GM19025 (cell line): ENCODE data around the gene KRT80.
"Not testable (repeated sequence)": the region's sequence is repeated elsewhere in the genome, so short reads cannot be mapped to it uniquely, and the experiment has no call there.

Experiments used
- ATAC-seq: cut with Tn5 transposase; IDR thresholded peaks from one replicate; pipeline ENCODE4 v1.9.1; 2021; ENCODE audit warnings: mild to moderate bottlenecking, low read depth, moderate library complexity; ENCODE audit not compliant: unreplicated experiment

The KRT80 gene

DNA sequence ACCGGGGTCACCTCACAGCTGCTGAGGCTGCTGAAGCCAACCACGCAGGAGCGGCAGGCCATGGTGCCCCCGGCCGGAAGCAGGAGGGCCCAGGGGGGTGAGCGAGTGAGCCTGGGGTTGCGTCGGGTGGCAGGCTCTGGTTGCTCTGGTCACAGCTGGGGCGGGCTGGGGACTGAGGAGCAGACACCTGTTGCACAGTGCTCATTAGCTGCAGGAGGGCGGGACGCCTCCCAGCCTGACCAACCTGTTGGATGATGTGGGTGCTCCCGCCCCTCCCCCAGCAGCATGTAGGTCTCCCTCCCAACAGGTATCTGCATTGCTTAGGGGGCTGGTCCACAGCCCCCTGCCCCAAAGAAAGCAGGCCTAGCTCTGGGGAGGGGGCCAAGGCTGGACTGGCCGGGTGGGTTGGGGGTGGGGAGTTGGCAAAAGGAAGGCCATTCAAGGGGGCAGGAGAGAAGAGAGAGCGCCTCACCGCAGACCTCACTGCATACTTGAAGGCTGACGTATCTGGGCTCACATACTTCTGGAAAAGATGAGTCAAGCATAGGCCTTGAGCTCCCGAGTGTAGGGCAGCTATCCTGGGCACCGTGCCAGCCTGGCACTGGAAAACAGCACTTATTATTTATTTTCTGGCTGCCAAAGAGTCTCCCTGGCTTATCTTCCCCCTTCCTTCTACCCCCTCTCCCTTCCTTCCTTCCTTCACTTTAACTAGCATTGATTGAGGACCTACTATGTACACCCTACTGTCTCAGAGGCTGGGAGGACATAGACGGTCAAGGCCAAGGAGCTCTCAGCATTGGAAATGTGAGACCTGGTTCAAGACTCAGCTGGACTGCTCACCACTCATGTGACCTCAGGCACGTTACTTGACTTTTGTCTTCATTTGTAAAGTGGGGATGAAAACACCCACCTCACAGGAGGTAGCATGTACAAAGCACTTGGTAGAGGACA is at the start of gene KRT80:
TSS of gene KRT80 (minus strand) at position 174 of the 951 bp plus-strand sequence. CDS start at position 62, 112 bp downstream.
- ATAC-seq, result no peak

DNA sequence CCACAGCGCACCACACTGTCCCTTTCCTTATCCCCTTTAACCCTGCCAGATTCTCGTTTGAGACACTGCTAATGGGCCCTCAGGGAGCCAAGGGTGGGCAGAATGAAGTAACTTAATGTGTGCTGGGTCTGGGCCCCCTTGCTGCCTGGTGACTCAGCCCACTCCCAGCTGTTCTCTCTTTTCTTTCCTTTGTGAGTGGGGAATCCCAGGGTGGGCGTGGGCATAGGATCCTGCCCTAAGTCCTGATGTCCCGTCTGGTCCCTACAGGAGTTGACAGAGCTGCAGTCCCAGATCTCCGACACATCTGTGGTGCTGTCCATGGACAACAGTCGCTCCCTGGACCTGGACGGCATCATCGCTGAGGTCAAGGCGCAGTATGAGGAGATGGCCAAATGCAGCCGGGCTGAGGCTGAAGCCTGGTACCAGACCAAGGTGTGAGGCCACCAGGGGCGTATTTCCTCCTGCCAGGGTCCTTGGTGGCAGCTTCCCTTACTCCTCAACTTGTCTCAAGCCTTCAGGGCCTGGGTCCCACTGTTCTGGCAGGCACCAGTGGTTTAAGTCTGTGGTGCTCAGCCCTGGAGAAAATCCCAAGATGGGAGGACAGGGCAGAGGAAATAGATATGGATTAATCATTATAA is 49.5 kb upstream of the KRT80 start:
- no peak for ATAC-seq

DNA sequence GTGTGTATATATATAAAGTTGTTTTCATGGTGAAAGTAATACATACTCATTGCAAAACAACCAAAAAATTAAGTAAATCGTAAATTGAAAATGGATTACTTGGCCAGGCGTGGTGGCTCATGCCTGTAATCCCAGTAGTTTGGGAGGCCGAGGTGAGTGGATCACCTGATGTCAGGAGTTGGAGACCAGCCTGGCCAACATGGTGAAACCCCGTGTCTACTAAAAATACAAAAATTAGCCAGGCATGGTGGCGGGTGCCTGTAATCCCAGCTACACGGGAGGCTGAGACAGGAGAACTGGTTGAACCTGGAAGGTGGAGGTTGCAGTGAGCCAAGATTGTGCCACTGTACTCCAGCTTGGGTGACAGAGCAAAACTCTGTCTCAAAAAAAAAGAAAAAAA is 48.4 kb upstream of the KRT80 start:
- not testable (repeated sequence) for ATAC-seq

DNA sequence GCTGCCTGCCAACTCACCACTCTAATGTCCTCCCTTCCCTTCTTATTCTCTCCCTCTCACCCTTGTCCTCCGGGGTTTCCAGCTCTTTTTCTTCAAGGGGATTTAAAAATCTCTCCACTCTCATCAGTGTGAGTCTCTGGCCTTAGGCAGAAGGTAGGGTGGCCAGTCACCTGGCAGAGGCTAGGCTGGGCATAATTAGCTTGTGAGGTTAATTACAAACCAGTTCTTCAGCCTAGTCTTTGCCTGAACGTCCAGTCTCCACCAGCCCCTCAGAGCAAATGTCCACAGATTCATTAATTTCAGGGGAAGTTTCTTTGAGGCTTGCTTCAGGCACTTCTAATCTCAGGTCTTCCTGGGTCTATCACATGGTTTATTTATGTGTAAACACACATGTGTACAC is 48.0 kb upstream of the KRT80 start:
- ATAC-seq, result no peak

DNA sequence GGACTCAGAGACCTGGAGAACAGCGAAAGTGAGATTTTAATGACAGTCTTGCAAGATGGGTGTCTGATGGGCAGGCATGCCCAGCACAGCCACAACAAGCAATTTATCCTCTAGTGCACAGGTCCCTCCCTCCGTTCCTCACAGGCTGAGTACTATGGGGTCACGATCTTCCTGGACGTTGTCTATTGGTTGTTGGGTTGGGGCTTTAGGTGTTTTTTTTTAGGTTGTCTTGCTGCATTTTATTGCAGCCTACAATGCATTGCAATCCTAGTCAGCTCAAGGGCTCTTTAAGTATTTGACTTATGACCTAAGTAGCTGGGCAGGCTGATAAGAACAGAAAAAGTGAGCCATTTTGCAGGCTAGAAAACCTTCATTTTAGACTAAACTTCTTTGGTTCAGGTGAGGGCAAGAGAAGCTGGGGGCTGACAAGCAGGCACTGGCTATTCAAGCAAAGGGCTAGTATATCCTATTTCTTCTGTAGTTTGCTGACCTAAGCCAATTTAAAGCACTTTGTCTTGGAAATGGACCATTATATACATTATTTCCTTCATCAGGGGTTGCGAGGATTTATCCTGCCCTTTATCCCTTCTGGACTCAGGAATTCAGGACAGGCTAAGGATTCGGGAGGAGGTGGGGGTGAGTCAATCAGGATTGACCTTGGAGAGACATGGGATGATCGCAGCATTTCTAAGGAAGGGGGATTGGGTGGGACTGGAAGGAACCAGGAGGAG is 47.3 kb upstream of the KRT80 start:
- no peak for ATAC-seq

DNA sequence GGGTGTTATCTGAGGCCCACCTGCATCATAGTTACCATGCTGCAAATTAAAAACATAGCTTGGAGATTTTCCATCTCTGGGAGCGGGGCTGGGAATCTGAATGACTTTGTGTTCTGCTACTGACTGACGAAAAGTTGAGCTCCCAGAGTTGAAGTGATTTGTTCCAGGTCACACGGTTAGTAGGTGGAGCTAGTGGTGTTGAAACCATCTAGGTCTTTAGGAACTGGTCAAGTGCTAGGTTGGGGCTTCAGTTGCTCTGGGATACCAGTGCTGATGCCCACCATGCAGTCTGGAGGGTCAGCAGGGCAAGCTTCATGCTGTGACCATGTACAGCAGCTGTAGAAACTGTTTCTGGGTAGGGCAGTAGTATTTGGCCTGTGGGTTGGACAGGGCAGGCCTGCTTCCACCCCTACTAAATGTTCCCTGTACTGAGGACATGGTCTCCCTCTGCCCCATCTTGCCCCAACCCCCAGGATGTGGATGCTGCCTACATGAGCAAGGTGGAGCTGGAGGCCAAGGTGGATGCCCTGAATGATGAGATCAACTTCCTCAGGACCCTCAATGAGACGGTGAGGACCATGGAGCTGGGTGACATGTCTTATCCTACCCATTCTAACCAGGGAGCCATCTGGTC is 46.5 kb upstream of the KRT80 start:
- ATAC-seq, result no peak

DNA sequence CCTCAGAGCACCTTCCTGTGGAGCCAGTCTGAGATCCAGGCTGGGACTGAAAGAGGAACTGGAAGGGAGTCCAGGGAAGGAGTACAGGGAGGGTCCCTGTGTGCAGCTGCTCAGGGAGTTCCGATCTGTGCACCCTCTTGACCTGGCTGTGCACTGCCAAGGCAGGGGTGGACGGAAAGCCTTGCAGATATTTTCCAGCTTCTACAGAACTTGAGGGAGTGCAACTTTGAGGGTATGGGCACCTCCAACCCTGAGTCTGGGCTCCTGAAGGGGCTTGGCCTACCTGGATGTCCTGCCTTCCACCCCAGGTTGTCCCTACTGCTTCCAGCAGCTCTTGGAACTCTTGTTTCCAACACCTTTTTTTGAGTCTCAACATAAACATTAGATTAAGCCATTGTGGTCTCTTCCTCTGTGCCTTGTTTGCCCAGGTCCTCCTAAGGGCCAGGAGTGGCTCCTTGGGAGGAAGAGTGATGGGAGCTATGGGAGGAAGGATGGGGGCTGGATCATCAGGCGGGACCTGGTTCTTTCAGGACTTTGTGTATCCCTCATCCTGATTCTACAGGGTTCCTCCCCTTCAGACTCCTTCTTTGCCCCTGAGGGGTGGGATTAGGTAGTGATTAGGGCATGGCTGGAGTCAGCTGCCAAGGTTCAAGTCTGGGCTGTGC is 44.7 kb upstream of the KRT80 start:
- ATAC-seq, result no peak

DNA sequence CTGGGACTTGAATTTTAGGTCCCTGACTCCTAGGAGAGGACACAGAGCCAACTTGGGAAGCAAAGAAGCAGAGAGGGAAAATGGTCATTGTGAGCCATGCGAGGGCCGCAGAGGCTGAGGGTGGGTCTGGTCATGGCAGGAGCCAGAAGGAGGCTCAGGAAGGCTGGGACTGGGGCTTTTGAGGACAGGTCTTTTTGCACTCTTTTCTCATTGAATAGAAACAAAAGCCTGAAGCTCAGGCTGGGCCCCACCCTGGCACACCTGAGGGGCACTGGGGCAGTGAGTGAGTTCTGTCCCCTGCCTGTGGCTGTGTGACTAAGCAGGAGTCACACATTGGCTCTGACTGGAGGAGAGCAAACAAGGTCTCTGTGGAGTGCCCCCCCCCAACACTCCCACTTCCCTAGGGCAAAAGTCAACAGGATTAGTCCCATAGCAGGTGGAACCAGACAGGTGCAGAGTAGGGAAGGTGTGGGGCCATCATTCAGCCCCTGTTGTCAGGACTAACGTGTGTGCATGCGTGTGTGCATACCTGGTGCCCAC is 44.1 kb upstream of the KRT80 start:
- no peak for ATAC-seq

DNA sequence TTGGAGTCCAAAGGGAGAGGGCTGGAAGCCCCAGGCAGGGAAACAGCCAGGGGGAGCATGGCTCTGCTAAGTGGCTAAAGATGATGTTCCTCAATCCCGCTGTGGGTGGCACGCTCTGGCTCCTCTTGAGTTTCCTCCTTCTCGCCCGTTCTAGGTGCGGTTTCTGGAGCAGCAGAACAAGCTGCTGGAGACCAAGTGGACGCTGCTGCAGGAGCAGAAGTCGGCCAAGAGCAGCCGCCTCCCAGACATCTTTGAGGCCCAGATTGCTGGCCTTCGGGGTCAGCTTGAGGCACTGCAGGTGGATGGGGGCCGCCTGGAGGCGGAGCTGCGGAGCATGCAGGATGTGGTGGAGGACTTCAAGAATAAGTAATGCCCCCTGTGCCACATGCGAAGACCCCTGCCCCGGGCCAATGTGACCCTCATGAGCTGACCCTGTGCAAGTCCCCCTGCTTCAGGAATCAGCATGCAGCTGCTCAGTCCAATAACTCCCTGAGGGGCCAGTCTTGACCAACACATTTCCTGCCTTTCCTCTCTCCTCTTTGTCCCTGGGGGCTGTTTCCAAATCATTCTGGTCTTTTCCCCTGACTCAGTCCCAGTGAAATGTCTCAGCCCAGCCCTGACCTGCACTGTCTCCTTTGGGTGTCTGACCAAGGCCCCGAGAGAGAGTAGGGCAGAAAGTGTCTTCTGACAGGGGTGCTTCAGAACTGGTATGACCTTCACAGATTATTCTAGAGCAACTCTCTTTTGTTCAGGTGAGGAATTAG is 43.4 kb upstream of the KRT80 start:
- ATAC-seq, result no peak

DNA sequence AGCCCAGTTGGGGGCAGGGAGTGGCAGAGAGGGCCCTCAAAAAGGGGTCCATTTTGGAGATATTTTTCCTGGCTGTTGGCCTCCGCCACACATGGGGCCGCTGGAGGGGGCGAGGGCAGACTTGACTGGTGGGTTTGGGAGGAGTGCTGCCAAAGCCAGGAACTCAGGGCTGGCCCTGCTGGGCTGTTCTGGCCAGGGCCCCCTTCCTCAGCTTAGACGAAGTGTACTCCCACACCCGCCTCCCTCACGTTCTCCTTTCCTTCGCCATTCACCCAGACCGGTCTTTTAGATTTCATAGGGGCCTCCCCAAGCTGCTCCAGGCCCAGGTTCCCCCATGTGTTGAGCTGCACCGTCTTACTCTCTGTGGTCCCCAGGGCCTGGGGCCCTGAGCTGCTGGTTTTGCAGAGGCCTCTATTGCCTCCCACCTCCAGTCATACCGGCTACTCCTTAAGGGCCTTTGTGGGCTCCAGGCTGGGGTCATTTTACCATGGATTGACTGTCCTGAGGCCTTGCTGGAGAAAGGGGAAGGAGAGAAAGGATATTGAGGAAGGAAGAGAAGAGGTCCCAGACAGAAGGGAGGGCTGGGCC is 42.5 kb upstream of the KRT80 start:
- ATAC-seq, result no peak

DNA sequence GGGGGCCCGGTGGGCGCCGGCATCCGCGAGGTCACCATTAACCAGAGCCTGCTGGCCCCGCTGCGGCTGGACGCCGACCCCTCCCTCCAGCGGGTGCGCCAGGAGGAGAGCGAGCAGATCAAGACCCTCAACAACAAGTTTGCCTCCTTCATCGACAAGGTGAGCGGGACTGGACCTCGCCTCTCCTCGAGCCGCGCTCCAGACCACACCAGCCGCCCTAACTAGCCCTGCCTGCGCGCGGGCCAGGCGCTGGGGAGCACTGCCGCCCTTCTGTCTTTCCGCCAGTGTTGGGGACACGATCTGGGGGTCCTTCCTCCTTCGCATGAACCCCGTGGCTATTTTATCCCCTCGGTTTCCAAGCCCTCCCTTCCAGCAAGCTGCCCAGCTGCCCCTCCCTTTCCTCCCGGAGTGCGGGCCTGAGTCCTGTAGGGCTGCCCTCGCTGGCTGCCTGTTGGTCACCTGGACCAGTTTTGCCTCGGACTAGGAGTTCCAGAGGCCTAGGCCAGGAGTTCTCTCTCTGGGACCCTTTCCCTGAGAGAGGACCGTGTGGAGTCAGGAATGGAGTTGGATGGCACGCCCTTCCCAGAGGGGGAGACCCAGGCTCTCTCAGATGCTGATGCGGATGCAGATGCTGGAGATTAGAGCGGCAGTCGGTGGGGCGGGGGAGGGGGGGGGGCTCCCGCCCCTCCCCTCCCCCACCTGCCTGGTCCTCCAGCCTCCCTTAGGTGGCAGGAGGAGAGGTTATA is 41.8 kb upstream of the KRT80 start:
- ATAC-seq, result no peak

DNA sequence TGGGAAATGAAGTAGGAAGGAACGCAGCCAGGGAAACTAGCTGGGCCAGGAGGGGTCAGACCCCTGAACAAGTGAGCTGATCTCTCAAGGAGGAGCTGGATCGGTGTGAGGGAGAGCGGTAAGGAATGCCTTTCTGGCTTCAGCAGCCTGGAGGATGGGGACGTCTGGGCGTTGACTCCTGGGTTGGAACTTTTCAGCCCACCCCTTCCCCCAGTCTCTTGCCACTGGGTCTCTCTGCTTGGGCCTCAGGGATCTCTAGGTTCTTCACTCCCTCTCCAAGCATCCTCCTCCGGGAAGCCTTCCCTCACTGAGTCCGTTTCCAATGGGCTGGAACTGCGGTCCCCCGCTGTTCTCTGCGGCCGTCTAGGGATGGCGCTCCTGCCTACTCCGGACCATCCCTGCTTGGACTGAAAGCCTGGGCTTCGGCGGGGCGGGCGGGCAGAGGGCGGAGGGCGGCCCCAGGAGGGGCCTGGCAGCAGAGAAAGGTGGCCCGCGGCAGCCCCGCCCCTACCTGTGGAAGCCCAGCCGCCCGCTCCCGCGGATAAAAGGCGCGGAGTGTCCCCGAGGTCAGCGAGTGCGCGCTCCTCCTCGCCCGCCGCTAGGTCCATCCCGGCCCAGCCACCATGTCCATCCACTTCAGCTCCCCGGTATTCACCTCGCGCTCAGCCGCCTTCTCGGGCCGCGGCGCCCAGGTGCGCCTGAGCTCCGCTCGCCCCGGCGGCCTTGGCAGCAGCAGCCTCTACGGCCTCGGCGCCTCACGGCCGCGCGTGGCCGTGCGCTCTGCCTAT is 41.1 kb upstream of the KRT80 start, which contains the start of gene KRT7:
TSS of gene KRT7 (plus strand) at position 570 of the 788 bp plus-strand sequence. CDS start at position 624, 54 bp downstream.
- no peak for ATAC-seq

DNA sequence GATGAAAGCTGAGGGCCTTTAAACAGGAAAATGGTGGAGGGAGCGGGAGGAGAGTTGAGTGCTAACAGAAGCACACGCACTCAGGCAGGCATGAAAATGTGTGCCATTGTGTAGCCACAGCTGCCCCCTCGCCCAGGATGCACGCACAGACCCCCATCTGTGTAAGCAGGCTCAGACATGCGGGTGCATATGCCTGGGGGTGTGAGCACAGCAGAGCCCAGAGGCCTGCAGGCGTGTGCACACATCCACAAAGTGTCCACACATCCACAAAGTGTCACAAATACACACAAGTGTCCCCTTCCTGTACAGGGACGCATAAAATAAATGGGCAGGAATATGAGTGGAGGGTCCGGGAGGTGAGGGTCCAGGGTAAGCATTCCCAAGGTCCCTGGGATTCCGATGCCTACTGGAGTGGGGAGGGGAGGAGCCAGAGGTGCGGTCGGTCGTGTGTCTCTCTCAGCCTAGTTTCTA is 40.4 kb upstream of the KRT80 start:
- ATAC-seq, result no peak

DNA sequence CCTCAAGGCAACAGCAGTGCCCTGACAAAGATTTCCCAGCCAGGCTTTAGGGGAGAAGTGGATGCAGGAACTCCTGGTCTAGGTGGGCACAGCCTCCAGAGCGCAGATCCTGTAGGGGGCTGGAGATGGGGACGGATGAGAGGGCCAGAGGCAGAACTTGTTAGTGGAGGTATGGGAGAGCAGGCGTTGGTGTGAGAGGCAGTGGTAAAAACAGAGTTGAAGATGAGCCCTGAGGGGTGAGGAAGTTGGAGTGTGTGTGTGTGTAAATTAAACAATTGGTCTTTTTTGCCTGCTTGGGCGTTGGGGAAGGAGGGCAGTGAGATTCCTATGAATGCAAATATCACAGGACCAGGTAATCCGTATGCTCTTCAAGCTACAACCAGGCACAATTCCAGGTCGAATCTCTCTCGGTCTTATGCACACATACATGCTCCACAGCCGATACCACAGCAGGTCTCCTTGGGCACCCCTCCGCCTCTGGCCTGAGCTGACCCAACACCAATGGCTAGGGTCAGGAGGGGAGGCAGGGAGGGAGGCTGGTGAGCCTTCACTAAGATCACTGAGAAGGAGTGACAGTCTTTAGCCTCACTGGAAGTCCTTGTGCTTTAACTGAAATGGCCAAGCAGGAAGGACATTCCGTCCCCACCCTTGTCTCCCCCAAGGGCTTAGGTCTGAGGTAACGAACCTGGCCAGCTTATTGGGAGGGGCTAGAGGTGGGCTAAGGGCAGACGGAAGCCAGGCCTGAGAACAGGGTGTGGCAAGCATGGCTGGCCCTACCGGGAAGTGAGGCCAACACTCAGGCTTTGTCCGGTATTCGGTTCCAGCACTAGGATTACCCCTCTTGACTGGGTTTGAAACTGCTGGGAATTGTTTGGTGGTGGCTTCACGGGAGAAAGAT is 39.7 kb upstream of the KRT80 start:
- ATAC-seq, result no peak

DNA sequence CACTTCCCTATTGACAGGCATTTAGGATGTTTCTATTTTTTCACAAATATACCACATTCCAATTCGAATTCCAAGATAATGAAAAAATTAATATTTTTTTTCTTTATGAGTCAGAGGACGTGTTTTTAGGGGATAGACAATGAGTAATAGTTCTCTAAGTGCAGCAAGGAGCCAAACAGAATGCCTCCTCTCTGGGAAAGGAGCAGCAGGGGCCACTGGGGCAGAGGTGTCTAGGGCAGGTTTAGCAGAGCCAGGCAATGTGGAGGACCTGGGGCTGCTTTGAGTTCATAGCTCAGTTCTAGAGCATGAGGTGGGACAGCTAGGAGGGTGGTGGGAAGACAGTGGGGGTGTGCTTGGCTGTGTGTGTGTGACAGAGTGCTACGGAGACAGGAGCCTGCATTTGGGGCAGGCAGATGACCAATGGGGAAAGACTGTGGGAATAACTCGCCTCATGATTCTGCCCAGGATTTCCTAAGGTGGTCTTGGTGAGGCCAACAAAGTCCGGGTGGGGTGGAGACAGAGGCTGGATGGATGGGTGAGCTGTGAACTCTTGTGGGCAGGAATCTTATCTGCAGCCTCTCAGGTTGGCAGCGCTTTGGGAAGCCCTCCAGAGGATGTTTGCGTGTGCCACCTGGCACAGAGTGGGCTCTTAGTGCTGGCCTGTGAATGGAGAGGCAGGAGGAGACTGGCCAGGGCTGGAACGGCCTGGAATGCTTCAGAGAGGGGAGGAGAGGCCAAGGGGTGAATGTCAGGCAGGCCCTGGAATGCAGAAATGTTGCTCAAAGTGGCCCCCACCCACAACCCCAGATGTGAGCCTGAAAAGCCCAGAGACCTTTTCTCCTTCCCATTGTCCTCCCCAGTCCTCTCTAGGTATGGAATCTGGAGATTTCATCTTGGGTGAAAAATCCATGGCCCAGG is 38.8 kb upstream of the KRT80 start:
- no peak for ATAC-seq
